GM19455 (cell line): Measurements from ENCODE around the gene FADS1.
A peak's percentile ranks its signal among the peaks of the same experiment; 100 is the strongest.

ENCODE experiments used
- ATAC-seq: cut with Tn5 transposase; IDR thresholded peaks from one replicate; pipeline ENCODE4 v1.9.1; 2021; ENCODE audit not compliant: unreplicated experiment

FADS1 gene

GRCh38 chr11:61797263-61797944, 19.4 kb downstream of the FADS1 start:
- no peak for ATAC-seq

DNA sequence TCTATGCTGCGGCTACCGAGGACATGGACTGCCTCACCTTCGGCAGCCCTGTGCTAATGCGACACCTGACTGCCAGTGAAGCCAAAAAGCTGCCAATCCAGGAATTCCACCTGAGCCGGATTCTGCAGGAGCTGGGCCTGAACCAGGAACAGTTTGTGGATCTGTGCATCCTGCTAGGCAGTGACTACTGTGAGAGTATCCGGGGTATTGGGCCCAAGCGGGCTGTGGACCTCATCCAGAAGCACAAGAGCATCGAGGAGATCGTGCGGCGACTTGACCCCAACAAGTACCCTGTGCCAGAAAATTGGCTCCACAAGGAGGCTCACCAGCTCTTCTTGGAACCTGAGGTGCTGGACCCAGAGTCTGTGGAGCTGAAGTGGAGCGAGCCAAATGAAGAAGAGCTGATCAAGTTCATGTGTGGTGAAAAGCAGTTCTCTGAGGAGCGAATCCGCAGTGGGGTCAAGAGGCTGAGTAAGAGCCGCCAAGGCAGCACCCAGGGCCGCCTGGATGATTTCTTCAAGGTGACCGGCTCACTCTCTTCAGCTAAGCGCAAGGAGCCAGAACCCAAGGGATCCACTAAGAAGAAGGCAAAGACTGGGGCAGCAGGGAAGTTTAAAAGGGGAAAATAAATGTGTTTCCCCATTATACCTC, 20.8 kb downstream of the FADS1 start:
- no peak for ATAC-seq

GRCh38 chr11:61795459-61795858, 21.3 kb downstream of the FADS1 start:
- ATAC-seq: no peak

DNA sequence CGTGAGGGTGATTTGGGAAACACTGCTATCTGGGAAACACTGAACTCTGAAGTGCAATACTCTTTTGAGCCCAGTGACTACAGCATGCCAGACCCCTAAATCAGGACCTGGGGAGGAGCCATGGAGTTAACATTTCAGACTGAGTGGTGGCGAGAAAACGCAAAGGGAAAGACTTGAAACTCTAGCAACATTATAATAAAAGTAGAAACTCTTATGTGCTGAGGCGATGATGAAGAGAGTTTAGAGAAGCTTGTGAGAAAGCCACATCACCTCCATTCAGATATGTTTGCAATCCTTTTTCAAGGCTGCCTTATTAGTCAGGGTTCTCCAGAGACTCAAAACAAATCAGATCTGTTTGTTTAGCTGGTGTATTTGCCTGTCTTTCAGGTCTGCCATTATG, 22.2 kb downstream of the FADS1 start:
- ATAC-seq: no peak

DNA sequence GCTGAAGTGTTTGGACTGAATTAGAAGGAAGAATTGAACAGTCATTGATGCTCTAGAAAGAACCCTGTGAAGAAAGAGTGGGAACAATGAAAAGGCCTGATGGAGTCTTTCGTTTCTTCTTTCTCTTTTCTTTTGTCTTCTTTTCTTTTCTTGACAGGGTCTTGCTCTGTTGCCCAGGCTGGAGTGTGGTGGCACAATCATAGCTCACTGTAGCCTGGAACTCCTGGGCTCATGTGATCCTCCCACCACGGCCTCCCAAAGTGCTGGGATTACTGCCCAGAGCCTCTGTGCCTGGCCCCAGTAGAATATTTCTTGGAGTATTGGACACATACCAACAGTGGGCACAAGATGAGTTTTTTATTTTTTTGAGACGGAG, 23.0 kb downstream of the FADS1 start:
- no peak for ATAC-seq

DNA sequence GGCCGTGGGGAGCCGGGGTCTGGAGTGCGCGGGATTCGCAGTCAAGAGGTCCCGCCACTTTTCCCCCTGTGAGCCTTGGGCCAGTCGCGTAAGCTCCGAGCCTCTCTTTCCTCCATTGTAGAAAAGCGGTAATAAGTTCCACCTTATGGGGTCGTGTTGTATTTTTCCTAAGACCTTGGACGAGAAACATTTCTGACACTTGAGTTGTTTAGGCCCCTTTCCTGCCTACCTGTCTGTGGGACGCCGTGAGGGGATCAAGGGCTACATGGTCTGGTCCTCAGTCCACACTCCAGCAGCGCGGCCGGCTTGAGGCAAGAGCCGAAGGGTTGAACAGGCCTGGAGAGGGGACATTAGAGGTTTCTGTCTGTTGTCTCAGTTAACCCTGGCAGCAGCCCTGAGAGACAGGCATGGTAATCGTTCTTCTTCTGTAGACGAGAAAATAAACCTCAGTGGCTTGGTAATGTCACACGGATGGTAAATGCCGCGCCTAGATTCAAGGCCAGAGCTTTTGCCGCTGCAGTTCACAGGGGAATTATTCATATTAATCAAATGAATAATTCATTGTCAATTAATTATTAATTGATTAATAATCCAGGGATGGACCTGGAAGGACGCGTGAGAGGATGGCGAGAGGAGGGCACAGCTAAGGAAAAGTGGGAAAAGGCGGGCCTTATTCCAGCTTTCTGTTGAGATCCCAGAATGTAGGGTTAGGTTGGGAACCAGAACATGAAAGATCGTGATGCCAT, 23.5 kb downstream of the FADS1 start:
- ATAC-seq: peak; percentile 29

DNA sequence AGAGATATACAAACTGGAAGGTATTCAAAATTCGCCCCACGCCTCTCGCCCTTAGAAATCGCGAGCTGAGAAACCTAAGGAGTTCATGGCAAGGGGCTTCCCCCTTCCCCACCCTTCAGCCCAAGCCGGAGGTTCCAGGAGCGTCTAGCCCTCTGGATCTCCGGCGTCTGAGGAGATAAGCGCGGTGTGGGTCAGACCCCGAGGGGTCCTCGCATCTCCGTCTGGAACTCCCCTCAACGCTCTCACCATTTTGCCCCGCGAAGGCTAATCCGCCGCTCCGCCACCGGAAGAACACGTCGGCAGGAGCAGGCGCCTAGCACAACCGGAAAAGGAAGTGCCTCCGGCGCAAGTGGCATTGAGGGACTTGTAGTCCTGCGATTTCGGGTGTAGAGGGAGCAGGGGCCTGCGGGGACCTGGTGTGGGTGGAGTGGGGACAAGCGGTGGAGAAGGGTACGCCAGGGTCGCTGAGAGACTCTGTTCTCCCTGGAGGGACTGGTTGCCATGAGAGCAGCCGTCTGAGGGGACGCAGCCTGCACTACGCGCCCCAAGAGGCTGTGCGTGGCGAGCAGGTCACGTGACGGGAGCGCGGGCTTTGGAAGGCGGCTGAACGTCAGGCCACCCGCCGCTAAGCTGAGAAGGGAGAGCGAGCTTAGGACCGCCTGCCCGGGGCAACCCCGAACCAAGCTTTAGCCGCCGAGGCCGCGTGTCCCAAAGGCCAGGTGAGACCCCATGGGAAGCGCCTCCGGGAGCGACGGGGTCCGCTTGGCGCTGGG, 24.3 kb downstream of the FADS1 start, which contains the start of the genes FEN1 and TMEM258:
Gene FEN1 (plus strand): TSS at position 602 of the 773 bp plus-strand sequence. CDS start 2,451 bp downstream, outside the sequence.
Gene TMEM258 (minus strand): TSS at position 290 of the 773 bp plus-strand sequence. CDS start 41 bp downstream, at position 249.
- peak; percentile 82 for ATAC-seq

GRCh38 chr11:61791737-61792309, 25.0 kb downstream of the FADS1 start:
- peak; percentile 34 for ATAC-seq

- ATAC-seq: no peak
These were observed 28.8 kb downstream of the FADS1 start for GRCh38 chr11:61787928-61788491.

DNA sequence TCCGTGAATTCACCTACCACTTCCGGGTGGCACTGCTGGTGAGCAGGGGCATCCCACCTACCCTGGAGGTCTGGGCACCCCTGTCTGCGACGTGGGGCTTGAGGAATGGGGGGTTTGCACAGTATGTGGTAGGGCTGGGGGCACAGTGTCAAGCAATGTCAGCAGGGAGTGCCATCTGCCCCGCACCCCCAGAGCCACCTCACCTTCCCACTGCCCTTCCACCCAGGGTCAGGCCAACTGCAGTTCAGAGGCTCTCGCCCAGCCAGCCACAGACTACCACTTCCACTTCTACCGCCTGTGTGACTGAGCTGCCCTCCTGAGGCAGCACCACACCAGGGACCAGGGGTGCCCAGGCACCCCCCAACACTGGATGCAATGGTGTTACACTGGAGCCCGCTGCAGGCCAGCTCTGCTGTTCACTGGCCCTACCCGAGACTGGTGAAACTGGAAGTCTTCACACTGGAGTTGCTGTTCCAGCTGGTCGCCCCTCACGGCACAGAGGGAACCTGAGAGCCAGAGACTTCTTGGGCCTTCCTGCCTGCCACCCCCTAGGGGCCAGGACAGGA, 30.9 kb downstream of the FADS1 start:
- ATAC-seq: no peak

DNA sequence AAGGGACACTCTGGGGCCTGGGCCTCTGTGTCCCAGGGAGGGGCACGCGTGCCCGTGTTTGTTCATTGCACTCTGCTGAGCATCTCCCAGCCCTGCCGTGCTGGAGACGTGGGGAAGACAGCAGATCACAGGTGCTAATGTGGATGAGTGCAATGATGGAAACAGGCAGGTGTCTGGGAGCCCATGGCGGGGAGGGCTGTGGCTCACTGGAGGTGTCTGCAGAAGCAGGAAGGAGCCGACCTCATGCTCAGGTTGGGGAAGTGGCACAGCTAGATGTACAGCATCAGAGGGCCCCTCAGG, 32.3 kb downstream of the FADS1 start:
- ATAC-seq: no peak

- no peak for ATAC-seq
These were observed 32.9 kb downstream of the FADS1 start for GRCh38 chr11:61783717-61784505.

DNA sequence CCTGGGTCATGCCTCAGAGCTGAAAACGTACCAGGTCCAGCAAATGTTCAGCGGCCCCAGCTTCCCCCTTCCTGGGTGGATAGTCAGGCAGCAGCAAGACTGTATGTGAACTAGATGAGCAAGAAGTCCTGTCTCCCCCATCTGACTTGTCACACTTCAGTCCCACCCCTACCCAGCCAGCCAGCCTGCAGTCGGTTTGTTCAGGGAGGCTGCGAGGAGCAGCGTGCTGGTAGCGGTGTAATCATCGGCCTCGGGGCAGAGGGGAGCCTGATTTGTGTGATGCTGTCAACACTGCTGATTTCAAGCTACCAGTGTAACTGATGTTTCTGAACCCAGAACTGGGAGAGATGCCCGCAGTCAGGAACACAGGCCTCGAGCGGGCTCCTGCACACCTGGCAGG, 34.0 kb downstream of the FADS1 start:
- ATAC-seq: no peak

DNA sequence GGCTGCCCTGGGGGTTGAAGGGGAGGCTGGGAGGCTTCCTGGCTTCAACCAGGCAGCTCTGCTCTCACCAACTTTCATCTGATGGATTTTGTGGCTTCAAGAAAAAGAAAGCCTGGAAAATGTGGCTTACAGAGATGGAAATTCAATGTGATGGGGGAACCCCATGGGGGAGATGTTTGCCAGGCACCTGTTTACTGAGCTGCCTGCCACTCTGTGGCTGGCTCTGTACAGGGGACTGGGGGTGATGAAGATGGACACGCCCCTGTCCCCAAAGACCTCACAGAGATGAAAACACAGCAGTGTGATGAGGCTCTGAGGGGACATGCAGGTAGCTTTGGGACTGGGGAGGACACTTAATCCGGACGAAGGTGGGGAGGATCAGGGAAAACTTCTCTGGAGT, 34.5 kb downstream of the FADS1 start:
- no peak for ATAC-seq

DNA sequence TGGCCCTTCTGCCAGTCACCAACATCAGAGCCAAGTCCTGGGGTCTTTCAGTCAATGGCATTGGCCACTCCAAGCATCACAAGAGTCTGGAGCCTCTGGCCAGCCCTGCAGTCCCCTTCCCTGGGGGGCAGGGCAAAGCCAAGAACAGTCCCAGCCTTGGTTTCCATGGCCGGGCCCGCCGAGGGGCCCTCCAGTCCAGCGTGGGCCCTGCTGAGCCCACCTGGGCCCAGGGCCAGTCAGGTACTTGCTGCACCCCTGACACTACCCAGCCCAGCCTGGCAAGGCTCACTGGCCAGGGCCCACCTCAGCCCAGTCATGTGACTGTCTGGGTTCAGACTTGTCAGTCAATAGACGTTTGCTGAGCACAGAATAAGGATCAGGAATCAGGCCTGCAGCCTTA, 35.2 kb downstream of the FADS1 start:
- ATAC-seq: no peak

DNA sequence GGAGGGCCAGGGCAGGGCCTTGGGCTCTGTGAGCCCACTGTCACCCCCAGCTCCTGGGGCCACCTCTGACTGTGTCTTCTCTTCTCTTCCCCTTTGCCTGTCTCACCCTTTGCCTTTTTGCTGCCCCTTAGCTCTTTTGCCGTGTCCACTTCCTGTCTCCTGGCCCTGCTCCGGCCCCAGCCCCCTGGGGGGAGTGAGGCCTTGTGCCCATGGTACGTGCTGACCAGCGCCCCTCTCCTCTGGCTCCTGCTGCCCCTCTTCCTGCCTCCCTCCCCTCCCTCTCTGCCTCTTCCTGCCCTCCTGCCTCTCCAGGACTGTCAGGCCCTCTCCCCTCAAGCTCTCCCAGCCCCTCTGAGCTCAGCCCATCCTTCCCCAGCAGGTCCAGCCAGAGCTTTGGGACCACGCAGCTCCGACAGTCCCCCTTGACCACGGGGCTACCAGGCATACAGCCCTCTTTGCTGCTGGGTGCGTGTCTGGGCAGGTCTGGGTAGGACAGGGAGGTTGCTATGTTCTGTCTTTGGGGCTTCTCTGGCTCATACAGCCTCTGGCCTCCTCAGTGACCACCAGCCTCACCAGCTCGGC, 36.1 kb downstream of the FADS1 start:
- ATAC-seq: no peak

- no peak for ATAC-seq
These were observed 36.9 kb downstream of the FADS1 start for GRCh38 chr11:61779666-61780525.

GRCh38 chr11:61778920-61779650, 37.7 kb downstream of the FADS1 start:
- no peak for ATAC-seq
